Testis (tissue), 2 donors: ENCODE data around the gene DENND2A.

Experiments
- POLR2A ChIP-seq: fragments of 450-650 bp; IDR thresholded peaks from one replicate; pipeline ENCODE4 v1.6.1; 2017; ENCODE audit warnings: antibody characterized with exemption, mild to moderate bottlenecking, moderate library complexity
- TF ChIP-seq, protein P1 (sequence below), 3 experiments: fragments of 450-650 bp in 2 of 3; fragments of 200-600 bp in 1 of 3; sonication (generic) in 1 of 3; IDR thresholded peaks; one replicate each; pipeline ENCODE4 v1.5.1; 2016 to 2019; ENCODE audit warnings: antibody characterized with exemption in 3 of 3, mild to moderate bottlenecking in 2 of 3, moderate library complexity in 1 of 3

GRCh38 chr7:140494867-140495266 is 145.7 kb downstream of the DENND2A start:
- no peak for TF ChIP-seq POLR2A
- TF ChIP-seq, protein P1, sequence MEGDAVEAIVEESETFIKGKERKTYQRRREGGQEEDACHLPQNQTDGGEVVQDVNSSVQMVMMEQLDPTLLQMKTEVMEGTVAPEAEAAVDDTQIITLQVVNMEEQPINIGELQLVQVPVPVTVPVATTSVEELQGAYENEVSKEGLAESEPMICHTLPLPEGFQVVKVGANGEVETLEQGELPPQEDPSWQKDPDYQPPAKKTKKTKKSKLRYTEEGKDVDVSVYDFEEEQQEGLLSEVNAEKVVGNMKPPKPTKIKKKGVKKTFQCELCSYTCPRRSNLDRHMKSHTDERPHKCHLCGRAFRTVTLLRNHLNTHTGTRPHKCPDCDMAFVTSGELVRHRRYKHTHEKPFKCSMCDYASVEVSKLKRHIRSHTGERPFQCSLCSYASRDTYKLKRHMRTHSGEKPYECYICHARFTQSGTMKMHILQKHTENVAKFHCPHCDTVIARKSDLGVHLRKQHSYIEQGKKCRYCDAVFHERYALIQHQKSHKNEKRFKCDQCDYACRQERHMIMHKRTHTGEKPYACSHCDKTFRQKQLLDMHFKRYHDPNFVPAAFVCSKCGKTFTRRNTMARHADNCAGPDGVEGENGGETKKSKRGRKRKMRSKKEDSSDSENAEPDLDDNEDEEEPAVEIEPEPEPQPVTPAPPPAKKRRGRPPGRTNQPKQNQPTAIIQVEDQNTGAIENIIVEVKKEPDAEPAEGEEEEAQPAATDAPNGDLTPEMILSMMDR (IDR thresholded peaks at IDR 0.05) = no peak
